Erythroblast (primary cell): ENCODE results near the gene MYO1B.

ENCODE experiments used
- GATA1 ChIP-seq: IDR thresholded peaks from 2 replicates; pipeline ENCODE4 v1.6.1; 2011; ENCODE audit warnings: low read depth, mild to moderate bottlenecking, control low read depth, low read length, moderate library complexity
- POLR2A ChIP-seq: IDR thresholded peaks from 2 replicates; pipeline ENCODE4 v1.6.1; 2011; ENCODE audit warnings: mild to moderate bottlenecking, low read length

DNA sequence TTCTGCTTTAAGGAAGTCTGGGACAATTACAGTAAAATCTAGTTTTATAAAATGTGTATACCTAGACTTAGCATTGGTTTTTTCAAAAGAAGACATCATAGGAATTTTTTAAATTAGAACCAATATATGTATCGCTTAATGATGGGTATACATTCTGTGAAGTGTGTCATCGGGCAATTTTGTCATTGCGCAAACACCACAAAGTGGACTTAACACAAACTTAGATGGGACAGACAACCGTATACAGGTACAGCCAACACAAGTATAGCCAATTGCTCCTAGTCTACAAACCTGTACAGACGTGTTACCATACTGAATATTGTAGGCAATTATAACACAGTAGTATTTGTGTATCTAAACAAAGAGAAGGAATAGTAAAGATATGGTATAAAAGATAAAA, 12.7 kb downstream of the MYO1B start:
- no peak for TF ChIP-seq POLR2A
- TF ChIP-seq GATA1 = no peak
